ENCODE data around the gene TGFBR2.

TGFBR2 gene

GRCh38 chr3:30680789-30681648, 74.6 kb downstream of the TGFBR2 start:
- no peak overlapping the region for H3K27ac ChIP-seq

DNA sequence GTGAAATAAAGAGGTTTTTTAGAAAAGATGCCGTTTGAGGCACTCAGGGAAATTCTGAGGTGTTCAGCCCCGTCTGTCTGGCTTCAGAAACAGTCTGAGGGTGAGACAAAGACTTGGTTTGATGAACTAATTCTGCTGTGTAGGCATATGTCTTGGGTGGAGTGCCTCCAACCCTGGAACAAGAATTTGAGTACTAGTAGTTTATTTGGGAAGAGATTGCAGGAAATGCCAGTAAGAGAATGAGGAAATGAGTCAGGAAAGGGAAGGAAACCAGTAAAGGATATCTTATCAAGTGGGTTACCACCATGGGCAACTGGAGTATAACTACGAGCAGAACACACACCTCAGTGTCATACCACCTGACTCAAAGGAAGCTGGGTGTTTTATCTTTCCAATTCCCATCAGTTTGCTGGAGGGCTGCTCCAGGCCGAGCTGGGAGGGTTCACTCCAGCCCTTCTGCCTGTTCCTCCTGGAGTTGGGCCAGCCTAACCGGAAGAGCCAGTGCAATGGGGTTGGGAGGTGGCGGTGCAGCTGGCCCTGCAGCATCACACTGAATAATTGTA, 75.3 kb downstream of the TGFBR2 start:
- no peak overlapping the region for H3K27ac ChIP-seq
- no peak for TF ChIP-seq CTCF (conservative IDR thresholded peaks at IDR 0.05)

More at GRCh38 chr3:30680789-30681648, 74.6 kb downstream of the TGFBR2 start:
- no peak for TF ChIP-seq CTCF (conservative IDR thresholded peaks at IDR 0.05)

GRCh38 chr3:30682434-30683155, 76.2 kb downstream of the TGFBR2 start:
- no peak for TF ChIP-seq CTCF (conservative IDR thresholded peaks at IDR 0.05)
- no peak overlapping the region for H3K27ac ChIP-seq

DNA sequence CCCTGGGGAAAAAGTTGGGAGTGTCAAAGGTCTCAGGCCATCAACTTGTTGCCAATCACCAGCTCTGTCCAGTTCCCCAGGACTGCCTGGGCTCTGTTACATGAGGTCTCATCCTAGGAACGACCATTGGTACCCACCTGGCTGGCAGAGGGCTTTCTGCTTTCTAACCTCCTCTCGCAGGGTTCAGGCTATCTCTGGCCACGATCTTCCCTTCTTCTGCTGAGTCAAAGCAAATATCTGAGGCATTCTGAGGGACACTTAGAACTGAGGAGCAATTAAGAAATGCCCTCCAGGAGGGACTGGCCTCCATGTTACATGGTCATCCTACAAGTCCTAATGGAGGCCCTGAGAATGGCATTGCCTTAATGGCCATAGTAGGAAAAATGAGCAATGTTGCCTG, 77.4 kb downstream of the TGFBR2 start:
- TF ChIP-seq CTCF (conservative IDR thresholded peaks at IDR 0.05), result no peak
- H3K27ac ChIP-seq, result no peak overlapping the region

GRCh38 chr3:30684356-30684755, 78.0 kb downstream of the TGFBR2 start:
- TF ChIP-seq CTCF (conservative IDR thresholded peaks at IDR 0.05), result no peak
- H3K27ac ChIP-seq, result no peak overlapping the region

DNA sequence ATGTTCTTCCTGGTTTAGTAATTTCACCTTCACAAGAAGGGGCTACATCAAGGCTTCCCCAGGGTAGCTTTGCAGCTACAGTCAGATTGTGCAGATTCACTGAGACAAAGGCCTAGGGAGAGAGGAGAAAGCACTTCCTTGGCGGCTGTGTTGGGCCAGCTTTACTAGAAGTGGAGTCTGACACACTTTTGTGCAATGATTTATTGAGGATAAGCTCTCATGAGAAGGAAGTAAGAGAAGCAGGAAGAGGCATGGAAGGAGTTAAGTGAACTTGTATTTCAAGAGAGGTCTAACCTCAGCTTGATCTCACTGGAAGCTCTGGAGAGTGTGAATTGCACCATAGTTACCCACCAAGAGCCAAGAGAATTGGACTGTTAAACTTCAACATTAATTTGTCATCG, 78.9 kb downstream of the TGFBR2 start:
- no peak for TF ChIP-seq CTCF (conservative IDR thresholded peaks at IDR 0.05)
- H3K27ac ChIP-seq, result no peak overlapping the region

GRCh38 chr3:30686176-30686575, 79.8 kb downstream of the TGFBR2 start:
- TF ChIP-seq CTCF (conservative IDR thresholded peaks at IDR 0.05), result no peak
- no peak overlapping the region for H3K27ac ChIP-seq
